DMS153 (cell line): ENCODE data around the gene KDM8.

Experiments used
- DNase-seq: peaks from one replicate; lab custom pipeline; 2025; lab: John Stamatoyannopoulos, UW

Gene KDM8

GRCh38 chr16:27269300-27270150, 66.2 kb downstream of the KDM8 start:
- no peak for DNase-seq

GRCh38 chr16:27270349-27270748, 67.0 kb downstream of the KDM8 start:
- DNase-seq: no peak
